Measurements from ENCODE around the gene WFIKKN2. TPM values are rescaled to one million over a fixed set of nuclear protein-coding genes. Genes with fewer than 3 reads are reported as not detected.

The WFIKKN2 gene
- polyA plus RNA-seq, 1 donor (not counting 4 experiments of a cell fraction or from before 2014, with no cell fraction given): not detected

- dilution Hi-C loops (cut with MboI; ENCODE audit: extremely low pct_ligation_motif_present, low sequenced_read_pairs): no loop called here
- H2AFZ ChIP-seq (ENCODE audit: control insufficient read depth, low read length): no peak overlapping the region
- FAIRE-seq (no peak), DNase-seq (ENCODE audit: low read depth, low spot score) (no peak)
- H3K9ac ChIP-seq (ENCODE audit: control insufficient read depth, extremely low read depth, insufficient read depth, low read length): no peak overlapping the region
- H3K79me2 ChIP-seq (ENCODE audit: control insufficient read depth, insufficient read depth, low read length): no peaks in the 10 kb centered on the region
- no peaks in the 10 kb centered on the region for H3K9me1 ChIP-seq (ENCODE audit: control insufficient read depth, extremely low read depth, insufficient read depth, low read length)
- TF ChIP-seq, protein P1, sequence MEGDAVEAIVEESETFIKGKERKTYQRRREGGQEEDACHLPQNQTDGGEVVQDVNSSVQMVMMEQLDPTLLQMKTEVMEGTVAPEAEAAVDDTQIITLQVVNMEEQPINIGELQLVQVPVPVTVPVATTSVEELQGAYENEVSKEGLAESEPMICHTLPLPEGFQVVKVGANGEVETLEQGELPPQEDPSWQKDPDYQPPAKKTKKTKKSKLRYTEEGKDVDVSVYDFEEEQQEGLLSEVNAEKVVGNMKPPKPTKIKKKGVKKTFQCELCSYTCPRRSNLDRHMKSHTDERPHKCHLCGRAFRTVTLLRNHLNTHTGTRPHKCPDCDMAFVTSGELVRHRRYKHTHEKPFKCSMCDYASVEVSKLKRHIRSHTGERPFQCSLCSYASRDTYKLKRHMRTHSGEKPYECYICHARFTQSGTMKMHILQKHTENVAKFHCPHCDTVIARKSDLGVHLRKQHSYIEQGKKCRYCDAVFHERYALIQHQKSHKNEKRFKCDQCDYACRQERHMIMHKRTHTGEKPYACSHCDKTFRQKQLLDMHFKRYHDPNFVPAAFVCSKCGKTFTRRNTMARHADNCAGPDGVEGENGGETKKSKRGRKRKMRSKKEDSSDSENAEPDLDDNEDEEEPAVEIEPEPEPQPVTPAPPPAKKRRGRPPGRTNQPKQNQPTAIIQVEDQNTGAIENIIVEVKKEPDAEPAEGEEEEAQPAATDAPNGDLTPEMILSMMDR (optimal IDR thresholded peaks at IDR 0.05 in 1 of 3, IDR thresholded peaks at IDR 0.05 in 1 of 3, conservative IDR thresholded peaks at IDR 0.05 in 1 of 3; ENCODE audit: extremely low read depth in 1 of 3, insufficient read depth in 2 of 3, low read length in 3 of 3): no peak
- no peak for TF ChIP-seq EZH2 (IDR thresholded peaks at IDR 0.05; ENCODE audit: low read length)
- no peaks in the 10 kb centered on the region for H3K9me3 ChIP-seq (ENCODE audit: control insufficient read depth, low read depth, low read length)
- no peaks in the 10 kb centered on the region for H4K20me1 ChIP-seq (ENCODE audit: control insufficient read depth, extremely low read depth, insufficient read depth, low read length)
- H3K4me2 ChIP-seq (ENCODE audit: control insufficient read depth, extremely low read depth, insufficient read depth, low read depth, low read length): no peak overlapping the region
- no peak overlapping the region for H3K27ac ChIP-seq (ENCODE audit: control insufficient read depth, insufficient read depth, low read length)
- no peaks in the 10 kb centered on the region for H3K36me3 ChIP-seq (ENCODE audit: control insufficient read depth in 2 of 2, extremely low read depth in 1 of 2, insufficient read depth in 2 of 2, low read length in 2 of 2)
- H3K27me3 ChIP-seq (ENCODE audit: control insufficient read depth, extremely low read depth, insufficient read depth, low read length): no peaks in the 10 kb centered on the region
- H3K4me1 ChIP-seq (ENCODE audit: control insufficient read depth, extremely low read depth, insufficient read depth, low read length): peaks cover 5% of the 10 kb centered on the region
- no peak overlapping the region for H3K4me3 ChIP-seq (ENCODE audit: control insufficient read depth in 2 of 3, extremely low read depth in 1 of 3, insufficient read depth in 2 of 3, low read depth in 1 of 3, low read length in 3 of 3)
Measured at GRCh38 chr17:50828508-50829170, 6.7 kb upstream of the WFIKKN2 start.

DNA sequence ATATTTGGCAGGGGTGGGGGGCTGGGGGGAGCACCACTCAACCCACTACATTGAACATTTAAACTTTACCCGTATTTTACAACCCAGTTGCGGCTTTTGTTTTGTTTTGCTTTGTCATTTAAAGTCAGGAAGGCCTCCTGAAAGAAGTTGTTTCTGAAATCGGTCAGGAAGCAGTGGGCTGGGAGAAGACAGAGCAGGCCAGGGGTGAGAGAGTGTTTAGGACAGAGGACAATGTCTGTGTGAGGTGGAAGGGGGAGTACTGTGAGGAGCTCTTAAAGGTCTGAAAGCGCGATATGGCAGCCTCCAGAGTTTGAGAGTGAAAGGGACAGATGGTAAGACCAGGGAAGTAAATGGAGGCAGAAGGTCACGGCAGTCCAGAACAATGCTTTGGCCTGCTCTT, 6.1 kb upstream of the WFIKKN2 start:
- Histone ChIP-seq H3K27me3 (ENCODE audit: control insufficient read depth, extremely low read depth, insufficient read depth, low read length) (peaks cover 1% of the 10 kb centered on the region), H3K9ac (ENCODE audit: control insufficient read depth, extremely low read depth, insufficient read depth, low read length) (no peak overlapping the region), H3K79me2 (ENCODE audit: control insufficient read depth, insufficient read depth, low read length) (no peaks in the 10 kb centered on the region), H3K36me3 (ENCODE audit: control insufficient read depth in 2 of 2, extremely low read depth in 1 of 2, insufficient read depth in 2 of 2, low read length in 2 of 2) (no peaks in the 10 kb centered on the region), H2AFZ (ENCODE audit: control insufficient read depth, low read length) (no peak overlapping the region), H4K20me1 (ENCODE audit: control insufficient read depth, extremely low read depth, insufficient read depth, low read length) (no peaks in the 10 kb centered on the region), H3K9me1 (ENCODE audit: control insufficient read depth, extremely low read depth, insufficient read depth, low read length) (no peaks in the 10 kb centered on the region), H3K9me3 (ENCODE audit: control insufficient read depth, low read depth, low read length) (no peaks in the 10 kb centered on the region), H3K4me1 (ENCODE audit: control insufficient read depth, extremely low read depth, insufficient read depth, low read length) (peaks cover 5% of the 10 kb centered on the region), H3K4me3 (ENCODE audit: control insufficient read depth in 2 of 3, extremely low read depth in 1 of 3, insufficient read depth in 2 of 3, low read depth in 1 of 3, low read length in 3 of 3) (no peak overlapping the region), H3K27ac (ENCODE audit: control insufficient read depth, insufficient read depth, low read length) (no peak overlapping the region), H3K4me2 (ENCODE audit: control insufficient read depth, extremely low read depth, insufficient read depth, low read depth, low read length) (no peak overlapping the region)
- no peak for TF ChIP-seq EZH2 (IDR thresholded peaks at IDR 0.05; ENCODE audit: low read length)
- dilution Hi-C loops (cut with MboI; ENCODE audit: extremely low pct_ligation_motif_present, low sequenced_read_pairs): no loop called here
- FAIRE-seq (no peak), DNase-seq (ENCODE audit: low read depth, low spot score) (no peak)

DNA sequence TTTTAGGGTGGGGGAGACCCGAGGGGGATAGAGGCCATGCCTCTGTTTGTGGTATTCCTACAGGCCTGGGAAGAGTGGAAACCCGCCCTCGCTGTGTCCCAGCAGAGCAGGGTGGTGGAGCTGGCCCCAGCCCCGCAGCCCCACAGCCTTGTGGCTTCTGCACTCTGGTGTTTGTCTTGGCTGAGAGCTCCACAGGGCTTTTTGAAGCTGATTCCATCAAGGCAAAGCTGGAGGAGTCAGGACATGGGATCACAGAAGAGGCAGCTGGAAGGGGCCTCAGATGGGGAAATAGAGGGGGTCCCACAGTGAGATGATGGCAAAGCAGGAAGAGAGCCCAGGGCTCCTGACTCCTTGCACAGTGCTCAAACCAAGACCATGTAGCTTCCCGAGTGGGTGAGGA, 5.0 kb upstream of the WFIKKN2 start:
- no peak overlapping the region for H3K4me2 ChIP-seq (ENCODE audit: control insufficient read depth, extremely low read depth, insufficient read depth, low read depth, low read length)
- peaks cover 5% of the 10 kb centered on the region for H3K4me1 ChIP-seq (ENCODE audit: control insufficient read depth, extremely low read depth, insufficient read depth, low read length)
- H3K9ac ChIP-seq (ENCODE audit: control insufficient read depth, extremely low read depth, insufficient read depth, low read length): no peak overlapping the region
- dilution Hi-C loops (cut with MboI; ENCODE audit: extremely low pct_ligation_motif_present, low sequenced_read_pairs): no loop called here
- peaks cover 11% of the 10 kb centered on the region for H3K27me3 ChIP-seq (ENCODE audit: control insufficient read depth, extremely low read depth, insufficient read depth, low read length)
- no peak overlapping the region for H2AFZ ChIP-seq (ENCODE audit: control insufficient read depth, low read length)
- no peaks in the 10 kb centered on the region for H3K9me1 ChIP-seq (ENCODE audit: control insufficient read depth, extremely low read depth, insufficient read depth, low read length)
- no peaks in the 10 kb centered on the region for H4K20me1 ChIP-seq (ENCODE audit: control insufficient read depth, extremely low read depth, insufficient read depth, low read length)
- H3K4me3 ChIP-seq (ENCODE audit: control insufficient read depth in 2 of 3, extremely low read depth in 1 of 3, insufficient read depth in 2 of 3, low read depth in 1 of 3, low read length in 3 of 3): no peak overlapping the region
- H3K27ac ChIP-seq (ENCODE audit: control insufficient read depth, insufficient read depth, low read length): no peak overlapping the region
- TF ChIP-seq, protein P1 (optimal IDR thresholded peaks at IDR 0.05 in 1 of 3, IDR thresholded peaks at IDR 0.05 in 1 of 3, conservative IDR thresholded peaks at IDR 0.05 in 1 of 3; ENCODE audit: extremely low read depth in 1 of 3, insufficient read depth in 2 of 3, low read length in 3 of 3): no peak
- TF ChIP-seq EZH2 (IDR thresholded peaks at IDR 0.05; ENCODE audit: low read length): no peak
- FAIRE-seq (no peak), DNase-seq (ENCODE audit: low read depth, low spot score) (no peak)
- H3K79me2 ChIP-seq (ENCODE audit: control insufficient read depth, insufficient read depth, low read length): no peaks in the 10 kb centered on the region
- H3K36me3 ChIP-seq (ENCODE audit: control insufficient read depth in 2 of 2, extremely low read depth in 1 of 2, insufficient read depth in 2 of 2, low read length in 2 of 2): no peaks in the 10 kb centered on the region
- no peaks in the 10 kb centered on the region for H3K9me3 ChIP-seq (ENCODE audit: control insufficient read depth, low read depth, low read length)

Data from keratinocyte (primary cell).